ENCODE data around the gene MYO15B. TPM values are rescaled to one million over a fixed set of nuclear protein-coding genes. Genes with fewer than 3 reads are reported as not detected.
A peak's percentile ranks its signal among the peaks of the same experiment; 100 is the strongest.

The MYO15B gene
- total and polyA plus RNA-seq, 4 donors: 84.5 to 197 (median 167) TPM

DNA sequence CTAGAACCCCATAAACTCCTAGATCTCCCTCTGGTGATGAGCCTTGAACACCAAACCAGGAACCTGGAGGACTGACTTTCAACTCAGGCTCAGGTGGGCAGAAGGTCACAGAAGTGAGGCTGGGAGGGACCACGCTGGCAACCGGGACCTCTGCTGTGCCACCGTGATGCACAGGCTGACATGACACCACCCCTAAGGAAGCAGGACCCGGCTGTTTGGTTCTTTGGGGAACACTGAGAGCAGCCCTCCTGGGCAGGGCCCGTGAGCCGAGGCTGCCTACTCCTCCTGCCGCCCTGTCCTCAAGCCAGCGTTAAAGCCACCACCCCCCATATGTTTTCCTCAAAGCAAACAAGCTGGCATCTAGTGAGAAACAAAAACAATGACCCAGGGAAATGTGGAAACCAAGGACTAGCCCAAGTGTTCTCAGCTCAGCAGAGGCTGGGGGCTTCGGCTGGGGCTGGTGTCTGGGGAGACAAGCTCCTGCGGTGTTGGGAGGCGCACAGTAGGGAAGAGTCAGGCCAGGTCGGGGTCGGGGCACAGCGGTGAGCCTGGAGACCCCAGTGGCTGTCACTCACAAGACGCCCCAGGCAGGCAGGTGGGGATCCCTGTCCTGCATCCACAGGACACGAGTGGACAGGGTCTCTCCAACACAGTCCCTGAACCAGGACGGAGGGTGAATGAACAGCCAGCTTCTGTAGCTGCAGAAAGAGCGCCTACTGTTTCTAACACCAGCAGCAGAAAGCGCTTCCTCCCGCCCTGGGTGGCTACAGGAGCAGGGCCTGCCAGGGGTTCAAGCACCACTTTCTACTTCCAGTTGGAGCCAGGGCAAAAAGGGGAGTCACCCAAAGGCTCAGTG is 47.4 kb downstream of the MYO15B start:
- TF ChIP-seq, protein P1, sequence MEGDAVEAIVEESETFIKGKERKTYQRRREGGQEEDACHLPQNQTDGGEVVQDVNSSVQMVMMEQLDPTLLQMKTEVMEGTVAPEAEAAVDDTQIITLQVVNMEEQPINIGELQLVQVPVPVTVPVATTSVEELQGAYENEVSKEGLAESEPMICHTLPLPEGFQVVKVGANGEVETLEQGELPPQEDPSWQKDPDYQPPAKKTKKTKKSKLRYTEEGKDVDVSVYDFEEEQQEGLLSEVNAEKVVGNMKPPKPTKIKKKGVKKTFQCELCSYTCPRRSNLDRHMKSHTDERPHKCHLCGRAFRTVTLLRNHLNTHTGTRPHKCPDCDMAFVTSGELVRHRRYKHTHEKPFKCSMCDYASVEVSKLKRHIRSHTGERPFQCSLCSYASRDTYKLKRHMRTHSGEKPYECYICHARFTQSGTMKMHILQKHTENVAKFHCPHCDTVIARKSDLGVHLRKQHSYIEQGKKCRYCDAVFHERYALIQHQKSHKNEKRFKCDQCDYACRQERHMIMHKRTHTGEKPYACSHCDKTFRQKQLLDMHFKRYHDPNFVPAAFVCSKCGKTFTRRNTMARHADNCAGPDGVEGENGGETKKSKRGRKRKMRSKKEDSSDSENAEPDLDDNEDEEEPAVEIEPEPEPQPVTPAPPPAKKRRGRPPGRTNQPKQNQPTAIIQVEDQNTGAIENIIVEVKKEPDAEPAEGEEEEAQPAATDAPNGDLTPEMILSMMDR (IDR thresholded peaks at IDR 0.05; ENCODE audit: control extremely low read depth, extremely low read depth): no peak
- DNase-seq (no peak), ATAC-seq (ENCODE audit: insufficient read depth, low FRiP score) (no peak)
- Histone ChIP-seq H3K9ac (ENCODE audit: insufficient read depth in 1 of 2, low read length in 2 of 2) (no peak overlapping the region), H3K27ac (ENCODE audit: low read depth in 1 of 2, low read length in 1 of 2) (peak overlapping the region; percentile 82 to 87), H3K36me3 (ENCODE audit: control insufficient read depth in 4 of 4, insufficient read depth in 4 of 4, low read length in 4 of 4) (peaks cover 0 to 10% (median 2%) of the 10 kb centered on the region in 4 donors), H3K4me1 (ENCODE audit: control insufficient read depth in 5 of 5, insufficient read depth in 5 of 5, low read length in 5 of 5) (peaks cover 5 to 21% (median 14%) of the 10 kb centered on the region in 5 donors), H3K4me3 (no peak overlapping the region), H3K9me3 (ENCODE audit: control insufficient read depth in 4 of 4, insufficient read depth in 3 of 4, low read length in 3 of 4) (no peaks in the 10 kb centered on the region), H3K27me3 (ENCODE audit: control insufficient read depth in 3 of 3, insufficient read depth in 3 of 3, low read length in 2 of 3) (no peaks in the 10 kb centered on the region)
- WGBS, 2 donors: 83 to 91% methylated on average over 20 of the region's 20 CpGs

DNA sequence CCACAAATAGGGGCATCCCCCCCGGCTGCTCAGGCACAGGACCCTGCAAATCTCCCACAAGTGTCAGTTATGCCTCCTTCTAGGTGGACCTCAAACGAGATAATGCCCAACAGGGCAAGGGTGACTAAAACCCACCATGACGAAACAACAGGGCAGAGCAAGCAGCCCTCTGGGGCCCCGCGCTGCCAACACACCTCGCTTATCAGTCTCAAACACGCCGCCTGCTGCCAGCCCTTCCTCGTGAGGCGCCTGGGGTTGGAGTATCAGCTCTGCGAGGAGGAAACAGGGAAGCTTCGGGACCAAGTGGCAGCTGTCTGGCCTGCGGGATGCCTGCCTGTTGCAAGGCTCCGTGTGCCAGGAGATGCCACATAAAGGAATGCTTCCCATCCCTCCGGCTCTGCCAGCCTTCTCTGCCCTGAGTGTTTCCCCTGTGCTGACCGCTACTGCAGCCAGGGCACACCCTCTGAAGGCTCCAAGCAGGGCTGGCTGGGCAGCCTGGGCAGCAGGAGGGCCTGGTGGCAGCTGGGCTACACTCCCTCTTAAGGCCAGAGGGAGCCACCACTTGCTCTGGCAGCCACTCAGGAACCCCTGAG is 48.1 kb downstream of the MYO15B start:
- DNase-seq (peak in 1 of 3 donors; percentile 22), ATAC-seq (ENCODE audit: insufficient read depth, low FRiP score) (no peak)
- Histone ChIP-seq H3K9me3 (ENCODE audit: control insufficient read depth in 4 of 4, insufficient read depth in 3 of 4, low read length in 3 of 4) (no peaks in the 10 kb centered on the region), H3K36me3 (ENCODE audit: control insufficient read depth in 4 of 4, insufficient read depth in 4 of 4, low read length in 4 of 4) (peaks cover 0 to 9% (median 2%) of the 10 kb centered on the region in 4 donors), H3K9ac (ENCODE audit: insufficient read depth in 1 of 2, low read length in 2 of 2) (no peak overlapping the region), H3K27ac (ENCODE audit: low read depth in 1 of 2, low read length in 1 of 2) (peak overlapping the region; percentile 82 to 87), H3K4me3 (no peak overlapping the region), H3K27me3 (ENCODE audit: control insufficient read depth in 3 of 3, insufficient read depth in 3 of 3, low read length in 2 of 3) (no peaks in the 10 kb centered on the region), H3K4me1 (ENCODE audit: control insufficient read depth in 5 of 5, insufficient read depth in 5 of 5, low read length in 5 of 5) (peaks cover 5 to 26% (median 16%) of the 10 kb centered on the region in 5 donors)
- TF ChIP-seq, protein P1 (IDR thresholded peaks at IDR 0.05; ENCODE audit: control extremely low read depth, extremely low read depth): no peak
- WGBS, 2 donors: 48 to 56% methylated on average over 16 of the region's 16 CpGs

DNA sequence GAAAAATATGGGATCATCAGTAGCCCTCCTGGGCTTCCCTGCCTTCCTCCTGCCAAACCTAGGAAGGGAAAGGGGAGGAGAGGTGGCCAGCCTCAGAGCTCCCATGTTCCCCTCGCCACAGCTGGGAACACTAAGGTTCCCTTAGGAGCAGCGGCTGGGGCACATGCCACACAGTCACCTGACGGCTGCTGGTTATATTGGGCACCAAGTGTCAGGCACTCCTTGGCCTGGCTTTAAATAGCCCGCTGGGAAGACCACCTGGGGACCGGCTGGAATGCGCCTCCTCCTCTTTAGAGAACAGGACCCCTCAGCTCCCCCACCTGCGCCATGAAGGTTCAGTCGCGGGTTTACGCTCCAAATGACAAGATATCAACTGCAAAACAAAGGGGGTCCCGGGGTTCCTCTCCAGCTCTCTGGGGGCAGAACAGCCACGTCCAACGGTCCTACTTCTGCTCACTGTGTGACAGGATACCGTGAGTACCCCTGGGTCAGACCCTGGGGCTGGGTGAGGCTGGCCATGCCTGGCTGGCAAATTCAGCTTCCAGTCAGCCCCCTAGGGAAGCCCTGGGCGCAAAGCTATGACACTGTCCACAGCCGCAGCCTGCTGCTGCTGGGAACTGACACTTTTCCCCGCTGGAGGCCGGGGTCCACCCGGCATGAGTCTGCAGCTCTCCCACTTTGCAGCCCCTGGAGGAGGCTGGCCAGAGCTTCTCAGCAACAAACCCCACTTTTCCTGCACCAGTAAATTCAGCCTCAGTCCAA is 49.0 kb downstream of the MYO15B start:
- no peak overlapping the region for H3K4me3 ChIP-seq
- TF ChIP-seq, protein P1 (IDR thresholded peaks at IDR 0.05; ENCODE audit: control extremely low read depth, extremely low read depth): no peak
- H3K27ac ChIP-seq (ENCODE audit: low read depth in 1 of 2, low read length in 1 of 2): peak overlapping the region; percentile 82 to 87
- H3K36me3 ChIP-seq (ENCODE audit: control insufficient read depth in 4 of 4, insufficient read depth in 4 of 4, low read length in 4 of 4): peaks cover 0 to 6% (median 0%) of the 10 kb centered on the region in 4 donors
- no peaks in the 10 kb centered on the region for H3K9me3 ChIP-seq (ENCODE audit: control insufficient read depth in 4 of 4, insufficient read depth in 3 of 4, low read length in 3 of 4)
- no peaks in the 10 kb centered on the region for H3K27me3 ChIP-seq (ENCODE audit: control insufficient read depth in 3 of 3, insufficient read depth in 3 of 3, low read length in 2 of 3)
- peaks cover 5 to 34% (median 16%) of the 10 kb centered on the region in 5 donors for H3K4me1 ChIP-seq (ENCODE audit: control insufficient read depth in 5 of 5, insufficient read depth in 5 of 5, low read length in 5 of 5)
- 90 to 92% methylated on average over 19 of the region's 19 CpGs for WGBS, 2 donors
- no peak for DNase-seq
- ATAC-seq (ENCODE audit: insufficient read depth, low FRiP score): no peak
- H3K9ac ChIP-seq (ENCODE audit: insufficient read depth in 1 of 2, low read length in 2 of 2): no peak overlapping the region

All from lung (tissue), 12 donors.